ENCODE measurements around the gene ALPP.
"Not testable (repeated sequence)": the region's sequence is repeated elsewhere in the genome, so short reads cannot be mapped to it uniquely, and the experiment has no call there.

The ALPP gene

DNA sequence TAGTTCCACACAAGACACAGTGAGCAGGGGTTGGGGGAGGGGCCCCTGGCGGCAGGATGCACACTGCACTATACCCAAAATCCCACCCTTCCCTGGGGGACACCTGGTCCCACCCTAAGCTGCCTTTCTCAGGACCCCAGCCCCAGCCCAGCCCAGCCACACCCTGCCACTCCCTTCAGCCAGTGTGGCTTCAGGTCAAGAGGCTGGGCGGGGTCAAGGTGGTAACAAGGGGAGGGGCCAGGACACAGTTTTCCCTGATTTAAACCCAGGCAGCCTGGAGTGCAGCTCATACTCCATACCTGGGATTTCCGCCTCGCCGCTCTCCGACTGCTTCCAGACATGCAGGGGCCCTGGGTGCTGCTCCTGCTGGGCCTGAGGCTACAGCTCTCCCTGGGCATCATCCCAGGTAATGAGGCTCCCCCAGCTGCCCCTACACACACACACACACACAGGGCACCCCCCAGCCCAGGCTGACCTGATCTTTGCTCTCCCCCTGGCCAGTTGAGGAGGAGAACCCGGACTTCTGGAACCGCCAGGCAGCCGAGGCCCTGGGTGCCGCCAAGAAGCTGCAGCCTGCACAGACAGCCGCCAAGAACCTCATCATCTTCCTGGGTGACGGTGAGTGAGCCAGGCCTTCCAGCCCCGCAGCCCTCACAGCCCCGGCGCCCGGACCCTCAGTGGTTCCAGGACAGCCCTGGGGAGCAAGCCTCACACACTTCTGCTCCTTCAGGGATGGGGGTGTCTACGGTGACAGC is 28.2 kb downstream of the ALPP start, which contains the start of gene ALPG:
Gene ALPG (plus strand): TSS at position 289 of the 755 bp plus-strand sequence. CDS start 51 bp downstream, at position 340.
- no peak for DNase-seq (ENCODE audit: low spot score)

DNA sequence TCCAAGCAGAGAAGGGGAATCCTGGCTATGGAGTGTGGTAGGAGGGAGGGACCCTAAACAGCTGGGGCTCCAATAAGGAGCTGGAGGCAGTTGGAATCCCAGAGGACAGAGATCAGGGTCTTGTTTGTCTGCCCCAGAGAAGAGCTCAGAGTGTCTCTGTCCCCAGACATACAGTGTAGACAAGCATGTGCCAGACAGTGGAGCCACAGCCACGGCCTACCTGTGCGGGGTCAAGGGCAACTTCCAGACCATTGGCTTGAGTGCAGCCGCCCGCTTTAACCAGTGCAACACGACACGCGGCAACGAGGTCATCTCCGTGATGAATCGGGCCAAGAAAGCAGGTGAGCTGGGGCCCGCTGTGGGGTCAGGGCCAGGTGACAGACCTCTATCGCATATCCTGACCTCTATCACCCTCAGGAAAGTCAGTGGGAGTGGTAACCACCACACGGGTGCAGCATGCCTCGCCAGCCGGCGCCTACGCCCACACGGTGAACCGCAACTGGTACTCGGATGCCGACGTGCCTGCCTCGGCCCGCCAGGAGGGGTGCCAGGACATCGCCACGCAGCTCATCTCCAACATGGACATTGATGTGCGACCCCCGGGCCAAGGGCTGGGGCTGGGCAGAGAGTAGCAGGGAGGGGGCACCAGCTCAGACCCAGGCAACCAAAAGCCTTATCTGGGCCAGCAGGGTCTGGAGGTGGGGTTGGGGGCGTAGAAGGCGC is 29.0 kb downstream of the ALPP start:
- DNase-seq (ENCODE audit: low spot score) = not testable (repeated sequence)

DNA sequence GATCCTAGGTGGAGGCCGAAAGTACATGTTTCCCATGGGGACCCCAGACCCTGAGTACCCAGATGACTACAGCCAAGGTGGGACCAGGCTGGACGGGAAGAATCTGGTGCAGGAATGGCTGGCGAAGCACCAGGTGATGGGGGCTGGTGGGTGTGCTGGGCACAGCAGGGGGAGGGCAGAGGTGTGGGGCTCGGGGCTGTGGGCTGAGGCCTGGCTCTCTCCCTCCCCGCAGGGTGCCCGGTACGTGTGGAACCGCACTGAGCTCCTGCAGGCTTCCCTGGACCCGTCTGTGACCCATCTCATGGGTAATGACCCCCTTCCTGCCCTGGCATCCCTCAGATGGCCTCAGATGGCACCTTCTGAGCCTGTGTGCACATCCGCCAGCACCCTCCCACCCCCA is 29.7 kb downstream of the ALPP start:
- not testable (repeated sequence) for DNase-seq (ENCODE audit: low spot score)

DNA sequence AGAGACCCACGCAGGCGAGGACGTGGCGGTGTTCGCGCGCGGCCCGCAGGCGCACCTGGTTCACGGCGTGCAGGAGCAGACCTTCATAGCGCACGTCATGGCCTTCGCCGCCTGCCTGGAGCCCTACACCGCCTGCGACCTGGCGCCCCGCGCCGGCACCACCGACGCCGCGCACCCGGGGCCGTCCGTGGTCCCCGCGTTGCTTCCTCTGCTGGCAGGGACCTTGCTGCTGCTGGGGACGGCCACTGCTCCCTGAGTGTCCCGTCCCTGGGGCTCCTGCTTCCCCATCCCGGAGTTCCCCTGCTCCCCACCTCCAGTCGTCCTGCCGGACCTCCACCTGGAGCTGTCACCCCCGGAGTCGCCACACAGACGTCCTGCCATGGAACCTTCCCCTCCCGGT is 31.1 kb downstream of the ALPP start:
- DNase-seq (ENCODE audit: low spot score) = not testable (repeated sequence)

DNA sequence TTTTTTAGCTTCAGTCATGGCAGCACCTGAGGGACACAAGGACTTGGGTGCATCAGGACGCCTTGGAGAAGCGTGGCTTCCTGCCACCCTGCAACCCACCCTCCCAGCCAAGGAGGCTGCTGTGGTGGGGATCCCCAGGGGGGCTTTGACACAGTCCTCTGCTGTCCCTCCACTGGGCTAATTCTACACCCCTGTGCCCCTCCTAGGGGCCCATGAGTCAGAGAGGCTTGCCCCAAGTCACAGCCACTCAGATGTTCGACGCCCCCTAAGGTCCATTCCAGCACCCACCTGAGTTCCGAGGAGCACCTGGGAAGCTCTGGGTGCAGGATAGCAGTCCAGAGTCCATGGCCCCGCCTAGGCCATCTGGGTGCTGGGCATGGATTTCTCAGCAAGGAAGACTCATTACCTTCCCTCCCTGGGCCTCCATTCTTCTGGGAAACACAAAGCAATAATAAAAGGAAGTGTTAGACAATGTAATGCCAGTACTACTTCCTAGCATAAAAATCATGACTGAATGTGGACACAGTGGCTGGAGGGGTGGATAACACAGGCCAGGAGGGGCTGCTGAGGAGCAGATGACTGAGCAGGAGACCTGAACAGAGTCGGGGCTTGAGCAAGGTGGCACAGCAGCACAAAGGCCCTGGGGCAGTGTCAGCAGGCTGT is 31.8 kb downstream of the ALPP start:
- DNase-seq (ENCODE audit: low spot score) = no peak

DNA sequence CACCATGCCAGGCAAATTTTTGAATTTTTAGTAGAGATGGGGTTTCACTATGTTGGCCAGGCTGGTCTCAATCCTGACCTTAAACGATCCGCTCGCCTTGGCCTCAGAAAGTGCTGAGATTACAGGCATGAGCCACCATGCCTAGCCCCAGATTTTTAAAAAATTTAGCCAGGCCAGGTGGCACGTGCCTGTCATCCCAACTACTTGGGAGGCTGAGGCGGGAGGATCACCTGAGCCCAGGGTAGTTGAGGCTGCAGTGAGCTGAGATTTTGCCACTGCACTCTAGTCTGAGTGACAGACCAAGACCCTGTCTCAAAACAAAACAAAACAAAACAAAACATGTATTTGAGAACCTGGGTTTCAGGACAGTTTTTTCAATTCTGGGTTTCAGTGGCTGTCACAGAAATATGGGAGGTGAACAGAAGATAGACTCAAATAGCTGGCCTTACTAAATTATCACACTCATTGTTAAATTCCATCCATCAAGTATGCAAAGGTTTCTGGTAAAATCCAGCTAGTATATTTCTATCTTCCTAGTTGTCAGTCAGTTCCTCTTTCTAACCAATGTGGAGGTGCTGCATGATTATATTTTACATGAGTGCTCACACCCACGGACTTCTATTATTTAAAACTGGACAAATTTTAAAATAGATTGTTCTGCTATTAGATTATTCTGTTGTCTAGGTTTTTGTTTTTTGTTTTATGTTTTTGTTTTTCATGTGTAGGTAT is 33.5 kb downstream of the ALPP start:
- no peak for DNase-seq (ENCODE audit: low spot score)

DNA sequence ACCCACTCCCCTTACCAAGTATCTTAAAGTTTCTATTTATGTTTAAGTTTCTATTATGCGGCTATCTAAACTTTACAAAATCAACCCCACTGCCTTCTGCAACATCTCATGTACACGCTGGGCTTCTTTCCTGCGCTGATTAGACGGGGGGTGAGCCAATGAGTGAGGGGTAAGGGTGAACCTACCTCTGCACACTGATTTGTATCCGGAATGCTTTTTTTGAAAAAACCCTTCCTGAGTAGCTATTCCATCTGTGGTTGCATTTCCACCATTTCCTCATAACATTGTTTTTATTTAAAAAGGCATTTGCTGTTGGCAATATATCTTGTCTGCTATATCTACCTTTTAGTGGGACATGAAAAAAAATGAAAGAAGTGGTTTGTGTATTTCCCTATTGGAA is 34.4 kb downstream of the ALPP start:
- no peak for DNase-seq (ENCODE audit: low spot score)

DNA sequence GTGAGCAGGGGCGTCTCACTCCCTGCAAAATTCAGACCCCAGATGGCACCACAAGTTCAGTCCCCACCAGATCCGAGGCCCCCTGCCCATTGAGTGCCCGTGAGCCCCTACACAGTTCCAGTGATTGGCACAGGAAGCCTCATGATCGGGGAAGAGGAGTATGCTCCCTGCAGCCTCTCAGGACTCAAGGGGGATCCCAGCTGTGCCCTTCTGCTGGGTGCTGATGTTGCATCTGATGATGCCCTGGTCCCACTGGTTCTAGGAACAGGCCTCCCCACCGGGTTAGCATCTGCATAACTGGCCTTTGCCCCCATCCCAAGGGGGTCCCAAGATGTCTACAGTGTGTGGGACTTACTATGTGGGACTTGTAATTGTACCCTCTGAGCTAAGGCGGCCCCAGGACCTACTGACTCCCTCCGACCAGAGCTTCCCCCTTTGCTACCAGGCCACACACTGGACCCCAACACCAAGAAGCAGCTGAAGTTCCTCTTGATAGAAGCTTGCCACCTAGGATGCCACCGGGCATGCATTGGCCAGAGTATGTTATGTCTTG is 36.7 kb downstream of the ALPP start:
- DNase-seq (ENCODE audit: low spot score) = no peak

DNA sequence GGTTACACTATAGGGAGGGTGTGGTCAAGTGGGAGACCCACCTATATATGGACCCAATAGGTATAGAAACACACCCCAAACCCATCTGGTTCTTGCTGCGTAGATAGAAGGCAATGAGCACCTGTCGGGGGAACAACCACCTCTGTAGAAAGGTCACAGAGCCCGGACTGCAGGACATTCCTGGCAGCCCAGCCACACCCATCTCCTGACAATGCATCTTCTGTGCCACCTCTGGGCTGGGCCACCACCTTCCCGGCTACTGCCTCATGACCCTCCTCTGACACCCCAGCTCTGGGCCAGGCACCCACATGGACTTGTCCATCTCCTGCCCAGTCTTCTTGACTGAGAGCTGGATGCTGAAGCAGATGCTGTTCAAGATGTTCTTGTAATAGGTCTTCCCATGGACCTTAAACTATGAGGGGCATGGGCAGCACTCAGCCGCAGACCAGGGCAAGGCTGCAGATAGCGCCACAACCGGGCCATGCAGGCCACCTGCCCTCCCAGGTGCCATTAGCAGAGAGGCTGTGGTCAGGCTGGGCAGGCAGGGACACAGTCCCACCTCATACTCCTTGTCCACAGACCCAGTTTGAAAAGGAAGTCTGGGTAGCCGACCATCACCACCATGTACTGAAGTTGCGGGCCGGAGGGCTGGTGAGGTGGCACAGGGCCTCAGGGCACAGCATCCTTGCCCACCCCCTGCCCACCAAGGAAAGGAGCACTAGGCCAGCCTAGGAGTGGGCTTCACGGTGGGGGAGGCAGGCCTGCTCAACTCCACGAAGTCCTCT is 37.4 kb downstream of the ALPP start:
- DNase-seq (ENCODE audit: low spot score) = no peak

DNA sequence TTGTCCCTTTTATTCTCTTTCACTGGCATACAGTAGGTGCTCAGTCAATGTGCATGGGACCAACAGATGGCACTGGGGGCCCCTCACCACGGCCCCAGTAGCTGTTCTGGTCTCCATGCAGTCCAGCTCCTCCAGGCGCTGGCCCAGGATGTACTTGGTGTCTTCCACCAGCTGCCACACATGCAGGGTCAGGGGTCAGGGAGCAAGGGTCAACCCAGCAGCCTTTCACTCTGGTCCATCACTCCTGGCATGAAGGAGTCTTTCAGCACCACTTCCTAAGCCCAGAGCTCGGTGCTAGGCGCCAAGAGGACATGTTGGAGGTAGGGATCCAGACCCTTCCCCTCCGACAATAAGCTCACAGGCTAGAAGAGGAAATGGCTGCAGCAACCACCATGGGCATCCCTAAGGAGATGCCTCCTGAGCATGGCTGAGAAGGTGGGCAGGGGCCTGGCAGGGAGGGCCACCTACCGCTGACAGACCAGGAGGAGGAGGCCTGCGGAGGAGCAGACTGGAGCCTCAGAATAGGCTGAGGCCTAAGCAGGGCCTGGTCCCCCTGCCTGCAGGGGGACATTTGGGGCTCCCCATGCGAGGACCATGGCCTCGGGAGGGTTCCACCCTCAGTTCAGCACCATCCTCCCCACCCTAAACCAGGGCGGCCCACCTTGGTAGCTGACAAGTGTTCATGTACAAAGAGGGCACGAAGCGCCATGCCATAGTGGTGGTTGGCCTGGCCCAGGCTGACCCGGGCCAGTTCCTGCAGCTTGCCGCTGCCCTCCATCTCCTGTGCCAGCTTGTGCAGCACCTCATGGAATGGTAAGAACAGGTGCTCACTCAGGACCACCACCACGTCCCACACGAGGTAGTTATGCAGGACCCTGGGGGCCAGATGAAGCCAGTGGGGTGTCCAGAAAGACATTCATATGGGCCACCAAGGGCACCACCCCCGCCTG is 38.2 kb downstream of the ALPP start:
- DNase-seq (ENCODE audit: low spot score) = no peak

DNA sequence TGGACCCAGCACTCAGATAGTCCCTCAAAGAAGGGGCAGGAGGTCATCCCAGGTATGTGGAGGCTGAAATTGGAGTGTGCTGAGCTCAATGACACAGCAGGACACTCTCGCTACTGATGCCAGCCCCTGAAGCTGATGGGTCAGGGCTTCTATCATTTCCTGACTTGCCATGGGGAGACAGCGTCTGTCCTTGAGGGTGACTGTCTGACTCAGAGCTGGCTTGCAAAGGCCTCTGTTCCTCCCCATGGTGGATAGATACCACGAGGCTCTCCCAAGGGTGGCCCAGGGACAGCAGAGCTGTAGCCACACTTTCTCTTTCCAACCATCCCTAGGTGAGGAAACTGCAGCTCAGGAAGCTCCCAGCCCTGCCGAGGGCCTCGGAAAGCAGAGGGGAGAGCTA is 38.9 kb downstream of the ALPP start:
- no peak for DNase-seq (ENCODE audit: low spot score)

DNA sequence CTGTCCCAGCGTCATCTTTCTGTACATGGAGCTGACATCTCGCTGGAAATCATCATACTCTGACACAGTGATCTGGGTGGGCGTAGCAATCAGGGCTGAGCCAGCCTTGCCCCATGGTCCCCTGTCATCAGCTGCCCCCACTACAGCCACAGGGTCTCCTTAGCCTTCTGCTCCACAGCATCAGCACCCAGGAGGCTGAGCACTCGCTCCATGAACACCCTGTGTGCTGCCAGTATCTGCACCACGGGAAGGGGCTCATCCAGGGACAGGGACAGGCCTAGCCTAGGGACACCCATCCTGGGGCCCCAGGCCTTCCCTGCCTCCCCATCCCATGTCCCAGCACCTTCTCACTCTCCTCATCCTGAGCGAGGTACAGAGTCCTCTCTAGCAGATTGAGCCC is 39.5 kb downstream of the ALPP start:
- no peak for DNase-seq (ENCODE audit: low spot score)

DNA sequence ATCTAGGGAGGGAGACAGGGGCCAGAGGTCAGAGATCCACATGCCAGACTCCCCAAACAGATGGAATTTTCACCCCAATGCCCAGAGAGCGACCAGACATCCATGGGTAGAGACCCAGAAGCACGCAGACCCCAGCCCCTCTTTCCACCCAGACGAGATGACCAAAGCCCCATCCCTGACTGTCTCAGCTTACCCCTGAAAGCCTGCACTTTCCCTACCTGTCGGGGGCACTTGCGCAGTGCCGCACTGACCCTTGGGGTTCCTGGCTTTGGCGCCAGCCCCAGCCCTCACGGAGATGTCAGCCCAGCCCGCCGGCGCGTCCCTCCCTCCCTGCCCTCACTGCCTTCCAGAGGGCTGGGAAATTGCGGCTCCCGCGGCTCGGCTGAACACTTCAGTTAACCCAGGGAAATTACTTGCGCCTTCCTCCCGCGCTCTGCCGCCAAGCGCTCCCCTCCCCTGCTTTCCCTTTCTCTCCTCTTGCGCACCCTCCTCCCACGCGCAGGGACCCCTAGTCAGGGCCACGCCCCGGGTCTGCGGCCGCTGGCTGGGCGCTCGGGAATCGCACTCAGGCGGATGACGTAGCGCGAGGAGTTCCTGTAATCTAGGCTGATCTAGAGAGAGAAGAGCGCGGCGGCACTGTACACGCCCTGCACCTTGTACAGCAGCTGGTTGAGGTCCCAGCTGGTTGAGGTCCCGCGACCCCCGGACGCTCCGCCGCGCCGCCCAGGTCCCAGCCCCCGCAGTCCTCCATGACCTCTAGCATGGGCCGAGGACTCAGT is 40.1 kb downstream of the ALPP start:
- DNase-seq (ENCODE audit: low spot score) = no peak

DNA sequence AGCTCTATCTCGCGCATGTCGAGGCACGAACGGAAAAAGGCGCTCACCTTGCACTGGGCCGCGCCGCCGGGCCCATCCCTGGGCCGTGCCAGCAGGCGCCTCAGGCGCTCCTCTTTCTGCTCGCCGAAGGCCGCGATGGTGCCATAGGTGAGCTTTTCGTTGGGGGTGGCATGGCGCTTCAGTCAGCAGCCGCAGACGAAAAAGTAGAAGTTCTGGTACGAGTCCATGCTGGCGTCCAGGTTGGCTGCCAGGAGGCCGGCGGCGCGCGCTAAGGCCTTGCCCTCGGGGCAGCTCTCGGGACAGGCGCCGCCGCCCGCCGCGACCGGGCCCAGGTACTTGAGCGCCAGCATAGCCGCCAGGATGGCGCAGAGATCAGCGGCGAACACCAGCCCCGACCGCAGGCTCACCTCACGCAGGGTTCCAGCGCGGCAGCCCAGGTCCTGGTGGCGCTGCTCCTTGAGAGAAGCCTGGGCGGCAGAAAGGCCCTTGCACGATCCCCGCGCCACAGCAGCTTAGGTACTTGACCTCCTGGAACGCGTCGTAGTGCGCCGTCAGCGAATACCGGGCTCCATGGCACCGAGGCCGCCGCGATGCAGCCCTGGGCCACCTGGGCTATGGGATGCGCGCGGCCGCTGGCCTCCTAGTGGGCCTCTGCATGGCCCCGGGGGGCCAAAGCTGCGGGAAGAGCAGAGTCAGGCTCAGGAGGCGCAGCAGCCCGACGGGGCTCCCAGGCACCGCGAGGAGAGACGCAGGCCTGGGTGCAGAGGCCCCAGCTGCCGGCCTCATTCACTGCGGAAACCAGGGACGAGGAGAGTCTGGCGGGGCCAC is 40.9 kb downstream of the ALPP start:
- DNase-seq (ENCODE audit: low spot score) = no peak

DNA sequence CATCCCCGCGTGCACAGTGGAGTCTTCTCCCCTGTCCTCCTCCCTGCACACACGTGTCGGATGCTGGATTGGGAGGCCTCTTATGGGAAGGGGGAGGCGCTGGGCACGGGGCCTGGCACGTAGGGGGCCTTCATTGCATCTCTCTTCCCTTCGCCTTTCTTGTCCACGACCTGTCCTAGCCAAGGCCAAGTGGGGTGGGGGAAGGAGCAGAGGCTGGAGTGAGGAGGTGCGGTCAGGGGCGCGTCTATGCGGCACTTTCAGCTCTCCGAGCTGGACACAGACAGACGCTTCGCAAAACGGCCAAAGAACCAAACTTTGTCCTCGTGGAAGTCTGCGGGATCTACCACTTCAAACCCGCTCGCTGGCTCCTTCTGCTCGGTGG is 41.5 kb downstream of the ALPP start:
- DNase-seq (ENCODE audit: low spot score) = no peak

DNA sequence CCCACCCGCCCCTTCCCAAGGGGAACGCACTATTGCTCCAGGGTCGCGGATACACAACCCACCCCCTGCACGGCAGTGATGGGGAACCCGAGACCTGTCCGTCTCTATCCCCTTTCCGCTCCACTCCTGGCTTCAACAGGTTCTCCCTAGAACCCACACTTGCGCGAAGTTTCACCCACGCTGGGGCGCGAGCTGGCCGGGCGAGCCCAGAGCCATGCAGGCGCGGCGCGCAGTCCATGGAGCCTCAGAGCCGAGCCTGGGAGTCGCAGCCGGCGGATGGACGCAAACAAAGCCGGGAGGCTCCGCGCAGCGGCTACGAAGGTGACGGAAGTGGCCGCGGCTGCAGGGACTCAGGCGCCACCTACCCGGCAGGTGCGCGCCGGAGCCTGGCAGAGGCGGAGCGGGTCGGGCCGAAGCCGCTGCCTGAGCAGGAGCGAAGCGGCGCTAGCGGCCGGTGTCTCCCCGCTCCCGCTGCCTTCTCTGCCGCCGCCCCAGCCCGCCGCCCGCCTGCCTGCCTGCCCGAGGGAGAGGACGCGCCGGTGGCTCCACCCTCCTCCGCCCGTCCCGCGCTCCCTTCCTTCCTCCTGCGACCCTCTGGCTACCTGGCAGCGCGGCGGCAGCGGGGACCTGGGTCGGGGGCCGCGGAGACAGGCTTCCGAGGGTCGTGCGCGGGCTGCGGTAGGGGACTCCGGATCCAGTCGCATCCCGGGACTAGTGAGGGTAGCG is 42.1 kb downstream of the ALPP start:
- DNase-seq (ENCODE audit: low spot score) = no peak

DNA sequence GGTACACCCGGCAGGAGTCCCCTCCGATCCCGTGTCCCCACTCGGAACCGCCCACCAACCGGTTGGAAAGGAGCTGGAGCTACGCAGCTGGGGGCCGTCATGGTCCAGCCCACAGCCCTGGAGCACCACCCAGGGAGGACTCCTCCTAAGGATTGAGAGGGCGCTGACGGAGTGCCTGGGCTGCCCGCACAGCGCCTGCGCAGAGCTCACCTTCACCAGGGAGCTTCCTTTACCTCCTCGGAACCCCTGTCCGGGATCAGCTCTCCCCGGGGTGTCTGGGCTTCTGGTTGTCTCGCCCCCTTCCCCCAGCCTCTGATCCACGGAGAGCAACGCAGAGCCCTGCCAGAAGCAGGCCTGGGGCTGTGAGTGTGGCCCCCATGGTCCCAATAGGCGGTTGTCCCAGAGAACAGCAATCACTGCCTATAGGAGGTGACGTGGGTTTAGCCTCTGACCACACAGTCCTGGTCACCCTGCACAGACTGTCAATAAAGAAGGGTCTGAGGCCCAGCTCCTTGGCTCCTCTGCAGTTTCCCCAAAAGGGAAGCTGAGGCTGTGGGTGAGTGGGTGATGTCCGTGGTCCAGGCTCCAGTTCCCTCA is 42.7 kb downstream of the ALPP start:
- DNase-seq (ENCODE audit: low spot score) = no peak

Measured in AG08395 (cell line).